ENCODE results near the gene DHX35.

DNA sequence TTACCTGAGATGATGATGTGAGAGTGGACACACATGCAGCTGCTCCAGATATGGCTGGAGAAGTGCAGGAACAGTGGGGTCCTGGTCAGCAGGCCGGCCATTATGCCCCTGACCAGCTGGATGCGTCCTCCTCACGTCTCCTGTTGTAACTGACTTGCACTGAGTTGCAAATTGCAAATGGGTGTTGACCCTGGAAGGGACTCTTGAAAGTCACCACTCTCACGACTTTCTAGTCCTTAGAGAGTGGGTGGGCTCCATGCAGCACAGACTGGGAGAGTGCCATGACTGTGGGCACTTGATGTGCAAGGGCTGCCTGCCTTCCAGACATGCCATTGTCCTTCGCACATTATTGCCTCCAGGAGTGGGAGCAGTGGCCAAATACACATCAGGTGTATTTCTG, 25.1 kb upstream of the DHX35 start:
- TF ChIP-seq, protein P1, sequence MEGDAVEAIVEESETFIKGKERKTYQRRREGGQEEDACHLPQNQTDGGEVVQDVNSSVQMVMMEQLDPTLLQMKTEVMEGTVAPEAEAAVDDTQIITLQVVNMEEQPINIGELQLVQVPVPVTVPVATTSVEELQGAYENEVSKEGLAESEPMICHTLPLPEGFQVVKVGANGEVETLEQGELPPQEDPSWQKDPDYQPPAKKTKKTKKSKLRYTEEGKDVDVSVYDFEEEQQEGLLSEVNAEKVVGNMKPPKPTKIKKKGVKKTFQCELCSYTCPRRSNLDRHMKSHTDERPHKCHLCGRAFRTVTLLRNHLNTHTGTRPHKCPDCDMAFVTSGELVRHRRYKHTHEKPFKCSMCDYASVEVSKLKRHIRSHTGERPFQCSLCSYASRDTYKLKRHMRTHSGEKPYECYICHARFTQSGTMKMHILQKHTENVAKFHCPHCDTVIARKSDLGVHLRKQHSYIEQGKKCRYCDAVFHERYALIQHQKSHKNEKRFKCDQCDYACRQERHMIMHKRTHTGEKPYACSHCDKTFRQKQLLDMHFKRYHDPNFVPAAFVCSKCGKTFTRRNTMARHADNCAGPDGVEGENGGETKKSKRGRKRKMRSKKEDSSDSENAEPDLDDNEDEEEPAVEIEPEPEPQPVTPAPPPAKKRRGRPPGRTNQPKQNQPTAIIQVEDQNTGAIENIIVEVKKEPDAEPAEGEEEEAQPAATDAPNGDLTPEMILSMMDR (conservative IDR thresholded peaks at IDR 0.05; ENCODE audit: low read depth in 2 of 2) = no peak
- TF ChIP-seq, protein P2, sequence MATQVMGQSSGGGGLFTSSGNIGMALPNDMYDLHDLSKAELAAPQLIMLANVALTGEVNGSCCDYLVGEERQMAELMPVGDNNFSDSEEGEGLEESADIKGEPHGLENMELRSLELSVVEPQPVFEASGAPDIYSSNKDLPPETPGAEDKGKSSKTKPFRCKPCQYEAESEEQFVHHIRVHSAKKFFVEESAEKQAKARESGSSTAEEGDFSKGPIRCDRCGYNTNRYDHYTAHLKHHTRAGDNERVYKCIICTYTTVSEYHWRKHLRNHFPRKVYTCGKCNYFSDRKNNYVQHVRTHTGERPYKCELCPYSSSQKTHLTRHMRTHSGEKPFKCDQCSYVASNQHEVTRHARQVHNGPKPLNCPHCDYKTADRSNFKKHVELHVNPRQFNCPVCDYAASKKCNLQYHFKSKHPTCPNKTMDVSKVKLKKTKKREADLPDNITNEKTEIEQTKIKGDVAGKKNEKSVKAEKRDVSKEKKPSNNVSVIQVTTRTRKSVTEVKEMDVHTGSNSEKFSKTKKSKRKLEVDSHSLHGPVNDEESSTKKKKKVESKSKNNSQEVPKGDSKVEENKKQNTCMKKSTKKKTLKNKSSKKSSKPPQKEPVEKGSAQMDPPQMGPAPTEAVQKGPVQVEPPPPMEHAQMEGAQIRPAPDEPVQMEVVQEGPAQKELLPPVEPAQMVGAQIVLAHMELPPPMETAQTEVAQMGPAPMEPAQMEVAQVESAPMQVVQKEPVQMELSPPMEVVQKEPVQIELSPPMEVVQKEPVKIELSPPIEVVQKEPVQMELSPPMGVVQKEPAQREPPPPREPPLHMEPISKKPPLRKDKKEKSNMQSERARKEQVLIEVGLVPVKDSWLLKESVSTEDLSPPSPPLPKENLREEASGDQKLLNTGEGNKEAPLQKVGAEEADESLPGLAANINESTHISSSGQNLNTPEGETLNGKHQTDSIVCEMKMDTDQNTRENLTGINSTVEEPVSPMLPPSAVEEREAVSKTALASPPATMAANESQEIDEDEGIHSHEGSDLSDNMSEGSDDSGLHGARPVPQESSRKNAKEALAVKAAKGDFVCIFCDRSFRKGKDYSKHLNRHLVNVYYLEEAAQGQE (IDR thresholded peaks at IDR 0.05; ENCODE audit: unreplicated experiment) = no peak
- TF ChIP-seq EZH2 (IDR thresholded peaks at IDR 0.05; ENCODE audit: low read depth, unreplicated experiment) = no peak
- TF ChIP-seq JUNB (IDR thresholded peaks at IDR 0.05; ENCODE audit: unreplicated experiment) = no peak
- no peak for TF ChIP-seq POLR2AphosphoS5 (IDR thresholded peaks at IDR 0.05; ENCODE audit: low read depth)
